Psoas muscle (tissue), 8 donors: Measurements from ENCODE around the gene ATP5ME. TPM values are rescaled to one million over a fixed set of nuclear protein-coding genes. Genes with fewer than 3 reads are reported as not detected.

ENCODE experiments used
- ATAC-seq, 4 donors: fragments of 200-7000 bp; cut with Tn5 transposase; one replicate each; pipeline ENCODE4 v1.9.1; 2020; ENCODE audit warnings: moderate library complexity in 3 of 4, mild to moderate bottlenecking in 2 of 4
- DNase-seq, 2 donors: peaks; one replicate each; pipeline ENCODE4 v3.0.0-alpha.2; 2020
- H3K27ac ChIP-seq: fragments of 200-600 bp; one replicate; pipeline ENCODE4 v1.8.0; 2022
- H3K27me3 ChIP-seq, 3 donors: fragments of 200-600 bp in 1 of 3; one replicate each; pipeline versions ENCODE4 v1.6.1 to v1.8.0; 2013 to 2022; ENCODE audit warnings: low read length in 2 of 3, mild to moderate bottlenecking in 2 of 3, moderate library complexity in 1 of 3; ENCODE audit not compliant: insufficient read depth in 3 of 3
- H3K36me3 ChIP-seq, 2 donors: fragments of 200-600 bp in 1 of 2; one replicate each; pipeline versions ENCODE4 v1.6.1 to v1.8.0; 2013 to 2022; ENCODE audit warnings: low read depth in 1 of 2, mild to moderate bottlenecking in 1 of 2, moderate library complexity in 1 of 2; ENCODE audit not compliant: insufficient read depth in 1 of 2
- H3K4me1 ChIP-seq: fragments of 200-600 bp; one replicate; pipeline ENCODE4 v1.8.0; 2022
- H3K4me3 ChIP-seq: fragments of 200-600 bp; one replicate; pipeline ENCODE4 v1.8.0; 2022; ENCODE audit warnings: mild to moderate bottlenecking
- H3K9me3 ChIP-seq: fragments of 200-600 bp; one replicate; pipeline ENCODE4 v1.8.0; 2022
- CTCF ChIP-seq: fragments of 200-600 bp; IDR thresholded peaks from one replicate; pipeline ENCODE4 v1.8.0; 2022; ENCODE audit warnings: antibody characterized with exemption
- WGBS, 3 donors: extraction: QIAGEN DNeasy Blood & Tissue Kit; methylation state at CpG; one replicate each; pipeline versions ENCODE4 v1.1.6 to v1.1.7; 2013; 5-methylcytosine and 5-hydroxymethylcytosine counted together
- intact Hi-C, 2 donors: fragments of 100-400 bp; cut with DNase I; formaldehyde crosslinking; loops; one replicate each; pipeline versions ENCODE4 v1.11.0 to v1.14.2; 2022
- polyA plus RNA-seq, 3 donors: library from polyadenylated mRNA; stranded (reverse); fragments of 200-250 nt; gene quantifications; one replicate each; pipeline ENCODE4 v1.2.3, GENCODE V29; 2013
- total RNA-seq, 4 donors: library from RNA; stranded (reverse); fragmentation: NEBNext Ultra II Directional in 2 of 4; extraction: Animal tissue kit (Norgen Biotek cat#: 25700) in 2 of 4; gene quantifications; one replicate each; pipeline versions ENCODE4 v1.2.1 to v1.2.4, GENCODE V29; 2021 to 2023
- donor health status: healthy with polysubstance abuse.
- donor health status: DM: no; HTN: no; CAD: no; lungs with moderate emphysema.
- donor health status: Bipolar disorder and iron deficiency.
- donor health status: healthy.
- donor health status: DM: yes; HTN: yes; CAD: no.
- donor health status: DM: no; HTN: no; CAD: no.
- donor health status: DM: no; HTN: no; CAD: no.
- donor health status: DM: yes; HTN: yes; CAD: no.

ATP5ME gene
- total and polyA plus RNA-seq, 7 donors: 358 to 712 (median 470) TPM

GRCh38 chr4:683982-684622 lies 10.0 kb upstream of the ATP5ME start:
- TF ChIP-seq CTCF: peak; percentile 53
- Histone ChIP-seq H3K4me3 (no peak overlapping the region), H3K9me3 (no peaks in the 10 kb centered on the region), H3K36me3 (no peaks in the 10 kb centered on the region), H3K27me3 (peaks cover 0 to 3% (median 0%) of the 10 kb centered on the region in 3 donors), H3K27ac (no peak overlapping the region), H3K4me1 (peaks cover 24% of the 10 kb centered on the region)
- 36 to 49% (median 39%) methylated on average over 19 of the region's 19 CpGs for WGBS, 3 donors
- ATAC-seq (peak; percentile 16 to 39 (median 34)), DNase-seq (peak; percentile 68 to 84)
- intact Hi-C loops: no loop called here

GRCh38 chr4:683247-683897 lies 9.3 kb upstream of the ATP5ME start:
- Histone ChIP-seq H3K9me3 (no peaks in the 10 kb centered on the region), H3K36me3 (no peaks in the 10 kb centered on the region), H3K4me1 (peaks cover 26% of the 10 kb centered on the region), H3K4me3 (no peak overlapping the region), H3K27me3 (peaks cover 0 to 3% (median 0%) of the 10 kb centered on the region in 3 donors), H3K27ac (no peak overlapping the region)
- no peak for DNase-seq
- intact Hi-C loops: no loop called here
- ATAC-seq: no peak
- WGBS, 3 donors: 65 to 78% (median 70%) methylated on average over 21 to 25 of the region's 25 CpGs
- TF ChIP-seq CTCF: no peak

GRCh38 chr4:682490-683172 lies 8.6 kb upstream of the ATP5ME start:
- no peak for TF ChIP-seq CTCF
- intact Hi-C loops: no loop called here
- Histone ChIP-seq H3K4me1 (peaks cover 28% of the 10 kb centered on the region), H3K27me3 (peaks cover 0 to 3% (median 0%) of the 10 kb centered on the region in 3 donors), H3K27ac (no peak overlapping the region), H3K9me3 (no peaks in the 10 kb centered on the region), H3K36me3 (no peaks in the 10 kb centered on the region), H3K4me3 (no peak overlapping the region)
- WGBS, 3 donors: 87 to 93% (median 89%) methylated on average over 23 of the region's 23 CpGs
- ATAC-seq (no peak), DNase-seq (no peak)

- no peak for TF ChIP-seq CTCF
- Histone ChIP-seq H3K36me3 (no peaks in the 10 kb centered on the region), H3K4me1 (peaks cover 27% of the 10 kb centered on the region), H3K27me3 (peaks cover 0 to 3% (median 0%) of the 10 kb centered on the region in 3 donors), H3K27ac (no peak overlapping the region), H3K9me3 (no peaks in the 10 kb centered on the region), H3K4me3 (no peak overlapping the region)
- WGBS, 3 donors: 80 to 93% (median 83%) methylated on average over 38 to 54 of the region's 58 CpGs
- ATAC-seq (peak in 1 of 4 donors; percentile 25), DNase-seq (peak in 1 of 2 donors; percentile 61)
- intact Hi-C loops: no loop called here
Observed at GRCh38 chr4:681736-682451, 7.8 kb upstream of the ATP5ME start.
